Posterior cingulate gyrus (tissue), 11 donors: ENCODE results near the gene PNMA8B.

Experiments
- DNase-seq, 10 donors: peaks; one replicate each; pipeline versions ENCODE4 v3.0.0 to v3.0.0-alpha.2; 2020 to 2021; ENCODE audit warnings: mixed read lengths in 3 of 10
- intact Hi-C: fragments of 100-400 bp; cut with DNase I; formaldehyde crosslinking; loops from one replicate; pipeline ENCODE4 v1.15.1; 2023

PNMA8B gene

GRCh38 chr19:46469541-46470185 lies 26.0 kb downstream of the PNMA8B start:
- intact Hi-C loops = loop anchor here (5.0 kb wide), 1 partner anchor 42 kb away; the partner anchor contains the start of gene PNMA8C

GRCh38 chr19:46466536-46467196 lies 29.0 kb downstream of the PNMA8B start:
- peak in 1 of 10 donors; percentile 58 for DNase-seq
- intact Hi-C loops = no loop called here

More at GRCh38 chr19:46469541-46470185, 26.0 kb downstream of the PNMA8B start:
- DNase-seq = peak in 1 of 10 donors; percentile 85

DNA sequence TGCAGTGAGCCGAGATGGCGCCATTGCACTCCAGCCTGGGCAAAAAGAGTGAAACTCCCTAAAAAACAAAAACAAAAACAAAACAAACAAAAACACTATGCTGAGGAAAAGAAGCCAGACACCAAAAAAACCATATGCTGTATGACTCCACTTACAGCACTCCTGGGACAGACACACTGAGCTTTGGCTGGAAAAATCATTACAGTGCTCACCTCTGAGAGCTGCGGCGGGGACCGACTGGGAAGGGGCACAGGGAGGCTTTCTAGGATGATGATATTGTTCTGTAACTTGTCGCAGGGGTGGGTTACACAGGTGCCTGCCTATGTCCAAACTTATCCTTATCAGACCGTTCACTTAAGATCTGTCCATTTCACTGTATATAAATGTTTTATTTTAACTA lies 32.2 kb downstream of the PNMA8B start:
- peak in 1 of 10 donors; percentile 37 for DNase-seq
- intact Hi-C loops = no loop called here

DNA sequence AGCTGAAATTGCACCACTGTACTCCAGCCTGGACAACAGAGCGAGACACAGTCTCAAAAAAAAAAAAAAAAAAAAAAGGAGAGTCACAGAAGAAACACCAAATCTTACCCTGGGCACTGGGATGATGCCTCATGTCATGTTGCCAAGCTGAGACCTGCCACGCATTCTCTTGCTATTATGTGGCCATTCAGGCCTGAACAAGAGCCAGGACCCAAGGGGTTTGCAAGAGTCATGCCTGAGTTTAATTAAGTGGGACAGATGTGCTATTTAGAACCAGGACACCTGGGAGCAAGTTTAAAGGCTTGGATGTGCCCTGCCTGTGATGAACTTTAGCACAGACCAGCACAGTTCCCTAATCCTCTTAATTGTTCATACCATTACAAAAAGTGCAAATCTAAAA lies 34.1 kb downstream of the PNMA8B start:
- peak in 1 of 10 donors; percentile 2 for DNase-seq
- intact Hi-C loops = no loop called here

GRCh38 chr19:46460981-46461380 lies 34.7 kb downstream of the PNMA8B start:
- intact Hi-C loops = no loop called here
- no peak for DNase-seq

GRCh38 chr19:46460055-46460454 lies 35.6 kb downstream of the PNMA8B start:
- DNase-seq = no peak
- intact Hi-C loops = no loop called here

DNA sequence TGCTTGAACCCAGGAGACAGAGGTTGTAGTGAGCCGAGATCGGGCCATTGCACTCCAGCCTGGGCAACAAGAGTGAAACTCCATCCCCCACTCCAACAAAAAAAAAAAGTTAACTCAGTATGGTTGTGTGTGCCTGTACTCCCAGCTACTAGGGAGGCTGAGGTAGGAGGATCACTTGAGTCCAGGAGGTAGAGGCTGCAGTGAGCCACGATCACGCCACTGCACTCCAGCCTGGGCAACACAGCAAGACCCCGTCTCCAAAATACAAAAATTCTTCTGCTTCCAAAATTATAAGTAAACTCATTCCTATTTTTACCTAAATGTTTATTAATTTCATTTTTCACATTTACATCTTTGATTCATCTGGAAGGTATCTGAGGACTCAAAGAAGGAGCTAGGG lies 38.7 kb downstream of the PNMA8B start:
- no peak for DNase-seq
- intact Hi-C loops = no loop called here

DNA sequence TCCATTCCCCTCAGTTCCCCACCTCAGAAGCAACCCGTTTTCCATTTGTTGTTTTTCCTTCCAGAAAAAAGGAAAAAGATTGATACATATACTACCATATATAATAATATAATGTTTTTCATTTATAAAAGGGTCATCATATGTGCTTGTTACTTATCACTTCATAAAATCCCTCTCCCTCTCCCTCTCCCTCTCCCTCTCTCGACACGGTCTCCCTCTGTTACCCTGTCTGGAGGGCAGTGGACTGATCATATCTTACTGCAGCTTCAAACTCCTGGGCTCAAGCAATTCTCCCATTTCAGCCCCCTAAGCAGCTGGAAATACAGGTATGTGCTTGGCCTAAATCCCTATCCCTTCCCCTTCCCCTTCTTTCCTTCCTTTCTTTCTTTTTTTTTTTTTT lies 41.4 kb downstream of the PNMA8B start:
- intact Hi-C loops = no loop called here
- DNase-seq = no peak

- DNase-seq = no peak
- intact Hi-C loops = no loop called here
Observed at GRCh38 chr19:46453661-46454060, 42.0 kb downstream of the PNMA8B start.

GRCh38 chr19:46452186-46452585 lies 43.5 kb downstream of the PNMA8B start:
- intact Hi-C loops = no loop called here
- no peak for DNase-seq

DNA sequence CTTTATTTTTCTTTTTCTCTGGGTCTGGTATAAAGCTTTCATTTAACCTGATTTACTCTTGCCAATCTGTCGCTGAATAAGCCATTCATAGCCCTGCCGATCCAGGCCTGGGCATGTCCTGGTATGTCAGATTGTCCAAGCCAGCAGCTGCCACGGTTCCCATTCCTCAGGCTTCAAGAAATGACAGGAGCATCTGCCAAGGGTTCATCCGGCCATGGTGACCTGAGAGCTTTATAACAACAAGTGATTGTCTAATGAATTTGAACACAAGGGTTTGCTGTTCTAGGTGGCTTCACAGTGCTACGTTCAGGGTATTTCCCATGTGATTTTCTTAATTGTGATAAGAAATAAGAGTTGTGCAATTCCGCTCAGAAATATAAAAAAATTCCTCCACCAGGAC lies 44.3 kb downstream of the PNMA8B start:
- intact Hi-C loops = no loop called here

DNA sequence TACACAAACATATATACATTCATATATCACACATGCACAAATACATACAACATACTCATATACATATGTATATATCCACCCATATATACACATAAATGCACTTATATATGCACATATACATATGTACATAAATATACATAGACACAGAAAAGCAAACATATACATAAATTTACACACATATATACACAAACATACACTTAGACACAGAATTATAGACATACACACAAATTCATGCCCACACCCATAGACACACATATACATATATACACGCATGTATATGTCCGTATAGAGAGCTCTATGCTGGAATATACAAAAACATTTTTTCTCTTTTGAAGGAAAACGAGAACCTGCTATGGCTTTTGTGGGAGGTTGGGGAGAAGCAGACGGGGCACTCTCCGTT lies 44.9 kb downstream of the PNMA8B start:
- intact Hi-C loops = no loop called here

More for the DNA sequence above, 44.3 kb downstream of the PNMA8B start:
- no peak for DNase-seq

GRCh38 chr19:46449228-46449627 lies 46.4 kb downstream of the PNMA8B start:
- intact Hi-C loops = no loop called here
- no peak for DNase-seq

More for the DNA sequence above, 44.9 kb downstream of the PNMA8B start:
- DNase-seq = no peak

DNA sequence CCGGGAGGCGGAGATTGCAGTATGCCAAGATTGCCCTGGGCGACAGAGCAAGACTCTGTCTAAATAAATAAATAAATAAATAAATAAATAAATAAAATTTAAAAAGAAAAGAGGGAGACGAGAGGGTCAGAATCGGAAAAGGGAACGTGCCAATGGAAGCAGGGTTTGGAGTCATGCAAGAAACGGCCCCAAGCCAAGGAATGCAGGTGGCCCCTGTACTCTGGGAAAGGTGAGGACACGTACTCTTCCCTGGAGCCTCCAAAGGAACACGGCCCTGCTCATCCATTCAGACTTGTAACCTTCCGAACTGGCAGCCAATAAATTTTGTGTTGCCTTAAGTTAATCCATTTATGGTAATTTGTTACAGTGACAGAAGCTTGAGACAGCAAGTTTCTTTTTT lies 47.1 kb downstream of the PNMA8B start:
- intact Hi-C loops = no loop called here
- no peak for DNase-seq

DNA sequence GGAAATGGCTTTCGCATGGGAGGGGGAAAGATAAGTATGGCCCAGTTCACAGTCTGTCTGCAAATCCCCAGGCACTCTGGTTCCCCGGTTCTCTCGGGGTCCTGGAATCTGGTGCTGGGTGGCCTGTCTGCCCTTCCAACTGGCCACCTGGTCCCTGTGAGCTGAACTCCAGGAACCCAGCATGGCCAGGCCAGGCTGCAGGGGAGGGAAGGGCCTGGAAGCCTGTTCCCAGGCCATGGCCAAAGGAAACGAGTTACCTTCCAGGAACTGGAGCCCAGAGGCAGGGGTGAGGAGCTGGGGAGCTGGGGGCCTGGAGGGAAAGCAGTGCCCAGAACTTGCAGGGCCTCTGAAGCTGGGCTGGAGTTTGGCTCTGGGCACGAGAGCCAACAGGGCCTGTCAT lies 47.8 kb downstream of the PNMA8B start:
- intact Hi-C loops = no loop called here
- DNase-seq = no peak

GRCh38 chr19:46447006-46447405 lies 48.7 kb downstream of the PNMA8B start:
- DNase-seq = no peak
- intact Hi-C loops = no loop called here

DNA sequence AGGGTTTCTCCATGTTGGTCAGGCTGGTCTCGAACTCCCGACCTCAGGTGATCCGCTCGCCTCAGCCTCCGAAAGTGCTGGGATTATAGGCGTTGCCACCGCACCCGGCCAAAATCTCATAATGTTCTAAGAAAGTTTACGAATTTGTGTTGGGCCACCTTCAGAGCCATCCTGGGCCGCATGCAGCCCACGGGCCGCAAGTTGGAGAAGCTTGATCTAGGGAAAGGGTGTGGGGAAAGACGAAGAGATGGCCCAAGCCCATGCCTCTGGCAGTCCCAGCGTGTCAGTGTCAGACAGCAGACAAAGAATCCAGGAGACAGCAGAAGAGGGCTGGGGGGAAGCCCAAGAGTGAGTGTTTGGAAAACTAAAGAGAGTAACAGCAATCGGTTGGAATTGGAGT lies 49.6 kb downstream of the PNMA8B start:
- intact Hi-C loops = no loop called here
- DNase-seq = no peak

GRCh38 chr19:46442808-46443450 lies 52.7 kb downstream of the PNMA8B start:
- intact Hi-C loops = no loop called here
- no peak for DNase-seq

DNA sequence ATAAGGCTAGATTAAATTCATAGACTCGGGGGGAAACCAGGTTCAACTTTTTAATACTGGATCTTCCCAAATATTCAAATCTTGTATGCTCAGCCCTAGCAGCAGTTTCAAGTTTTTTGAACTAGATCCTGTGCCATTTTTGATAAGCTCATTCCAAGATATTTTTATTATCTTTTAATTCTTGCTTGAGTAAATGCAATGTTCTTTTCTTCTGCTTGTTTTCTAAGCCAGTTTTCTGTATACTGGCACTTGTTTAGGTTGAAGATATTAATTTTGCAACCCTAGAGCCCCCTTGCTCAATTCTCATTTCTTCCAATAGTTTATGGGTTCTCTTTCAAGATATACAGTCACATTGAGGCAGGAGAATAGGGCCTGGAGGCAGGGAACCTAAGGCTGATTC lies 53.8 kb downstream of the PNMA8B start:
- DNase-seq = no peak
- intact Hi-C loops = no loop called here
